Astrocyte (in vitro differentiated cells and primary cell): ENCODE measurements around the gene C1orf167. TPM values are rescaled to one million over a fixed set of nuclear protein-coding genes. Genes with fewer than 3 reads are reported as not detected.

Source experiments
- DNase-seq: peaks from one replicate; pipeline ENCODE4 v3.0.0-alpha.2; 2010; ENCODE audit warnings: low read depth
- FAIRE-seq: peaks from 2 replicates; lab custom pipeline; 2011; peaks lifted over from hg19 to GRCh38; lab: Jason Lieb, UNC
- H2AFZ ChIP-seq: 2 replicates; pipeline ENCODE4 v1.6.0; 2012; ENCODE audit warnings: low read depth, low read length, inconsistent platforms
- H3K27ac ChIP-seq: 2 replicates; pipeline ENCODE4 v1.5.1; 2011; ENCODE audit warnings: low read depth, low read length, inconsistent platforms
- H3K27me3 ChIP-seq: 2 replicates; pipeline ENCODE4 v1.6.0; 2011; ENCODE audit warnings: low read length, inconsistent platforms; ENCODE audit not compliant: insufficient read depth
- H3K36me3 ChIP-seq: 2 replicates; pipeline ENCODE4 v1.5.1; 2011; ENCODE audit warnings: low read length, inconsistent platforms; ENCODE audit not compliant: insufficient read depth
- H3K4me1 ChIP-seq: 2 replicates; pipeline ENCODE4 v1.5.1; 2011; ENCODE audit warnings: low read length, inconsistent platforms; ENCODE audit not compliant: insufficient read depth
- H3K4me2 ChIP-seq: 2 replicates; pipeline ENCODE4 v1.6.0; 2012; ENCODE audit warnings: low read length, inconsistent platforms
- H3K4me3 ChIP-seq: 2 replicates; pipeline ENCODE4 v1.5.1; 2011; ENCODE audit warnings: low read depth, mild to moderate bottlenecking, low read length, inconsistent platforms; ENCODE audit not compliant: insufficient read depth
- H3K79me2 ChIP-seq: 2 replicates; pipeline ENCODE4 v1.6.0; 2012; ENCODE audit warnings: mild to moderate bottlenecking, low read length, inconsistent platforms; ENCODE audit not compliant: insufficient read depth
- H3K9ac ChIP-seq: 2 replicates; pipeline ENCODE4 v1.6.0; 2012; ENCODE audit warnings: mild to moderate bottlenecking, low read length, inconsistent platforms
- H3K9me3 ChIP-seq: 2 replicates; pipeline ENCODE4 v1.5.1; 2012; ENCODE audit warnings: low read depth, mild to moderate bottlenecking, low read length, inconsistent platforms; ENCODE audit not compliant: insufficient read depth
- H4K20me1 ChIP-seq: 2 replicates; pipeline ENCODE4 v1.6.0; 2012; ENCODE audit warnings: low read length, inconsistent platforms; ENCODE audit not compliant: insufficient read depth
- H3K27ac Mint-ChIP-seq: one replicate; pipeline ENCODE4 v1.8.0; 2021; ENCODE audit warnings: mild to moderate bottlenecking, mixed read lengths; ENCODE audit not compliant: unreplicated experiment
- H3K27me3 Mint-ChIP-seq: one replicate; pipeline ENCODE4 v1.8.0; 2021; ENCODE audit warnings: low read depth, mixed read lengths; ENCODE audit not compliant: unreplicated experiment
- H3K36me3 Mint-ChIP-seq: one replicate; pipeline ENCODE4 v1.8.0; 2021; ENCODE audit warnings: low read depth, mixed read lengths; ENCODE audit not compliant: unreplicated experiment
- H3K4me1 Mint-ChIP-seq: one replicate; pipeline ENCODE4 v1.8.0; 2021; ENCODE audit warnings: low read depth, mixed read lengths; ENCODE audit not compliant: unreplicated experiment
- H3K4me3 Mint-ChIP-seq: one replicate; pipeline ENCODE4 v1.8.0; 2021; ENCODE audit warnings: mild to moderate bottlenecking, moderate library complexity, mixed read lengths; ENCODE audit not compliant: unreplicated experiment
- H3K9me3 Mint-ChIP-seq: one replicate; pipeline ENCODE4 v1.8.0; 2021; ENCODE audit warnings: mild to moderate bottlenecking, mixed read lengths; ENCODE audit not compliant: unreplicated experiment
- CTCF ChIP-seq: IDR thresholded peaks from 2 replicates; pipeline ENCODE4 v1.5.1; 2011; ENCODE audit warnings: low read depth, mild to moderate bottlenecking, inconsistent platforms, low read length, moderate library complexity; ENCODE audit not compliant: insufficient read depth
- EZH2 ChIP-seq: IDR thresholded peaks from 2 replicates; pipeline ENCODE4 v1.6.1; 2012; ENCODE audit warnings: mild to moderate bottlenecking, low read length, inconsistent platforms; ENCODE audit not compliant: insufficient read depth
- total RNA-seq: library from RNA; stranded (reverse); gene quantifications from 2 replicates; pipeline ENCODE4 v1.2.1, GENCODE V29; 2021

The C1orf167 gene
- total RNA-seq, 1 donor from 2014 or later, result not detected

- H3K79me2 ChIP-seq, result peaks cover 51% of the 10 kb centered on the region
- H3K36me3 Mint-ChIP-seq, result peaks cover 2% of the 10 kb centered on the region
- FAIRE-seq (no peak), DNase-seq (peak; percentile 16)
- H3K9me3 Mint-ChIP-seq, result no peaks in the 10 kb centered on the region
- H3K4me1 Mint-ChIP-seq, result peaks cover 35% of the 10 kb centered on the region
- H3K27ac ChIP-seq, result peak overlapping the region; percentile 82
- peak overlapping the region; percentile 93 for H3K4me2 ChIP-seq
- H3K27me3 Mint-ChIP-seq, result no peaks in the 10 kb centered on the region
- H3K36me3 ChIP-seq, result peaks cover 3% of the 10 kb centered on the region
- no peak for TF ChIP-seq CTCF
- no peak for TF ChIP-seq EZH2
- peak overlapping the region; percentile 99 for H3K4me3 Mint-ChIP-seq
- H2AFZ ChIP-seq, result peak overlapping the region; percentile 82
- H3K27me3 ChIP-seq, result no peaks in the 10 kb centered on the region
- H3K4me3 ChIP-seq, result peak overlapping the region; percentile 78
- H3K4me1 ChIP-seq, result peaks cover 45% of the 10 kb centered on the region
- no peaks in the 10 kb centered on the region for H3K9me3 ChIP-seq
- H3K27ac Mint-ChIP-seq, result peak overlapping the region; percentile 93
- peak overlapping the region; percentile 86 for H3K9ac ChIP-seq
- H4K20me1 ChIP-seq, result peaks cover 22% of the 10 kb centered on the region
Measured at GRCh38 chr1:11806307-11806936, 44.4 kb downstream of the C1orf167 start.

GRCh38 chr1:11807133-11807532 is 45.1 kb downstream of the C1orf167 start:
- H3K79me2 ChIP-seq, result peaks cover 55% of the 10 kb centered on the region
- peaks cover 2% of the 10 kb centered on the region for H3K36me3 Mint-ChIP-seq
- peak overlapping the region; percentile 78 for H3K4me3 ChIP-seq
- no peaks in the 10 kb centered on the region for H3K9me3 Mint-ChIP-seq
- H3K27me3 Mint-ChIP-seq, result no peaks in the 10 kb centered on the region
- peak overlapping the region; percentile 93 for H3K4me2 ChIP-seq
- H3K4me1 Mint-ChIP-seq, result peaks cover 32% of the 10 kb centered on the region
- H2AFZ ChIP-seq, result no peak overlapping the region
- FAIRE-seq (no peak), DNase-seq (no peak)
- H3K27me3 ChIP-seq, result no peaks in the 10 kb centered on the region
- no peaks in the 10 kb centered on the region for H3K9me3 ChIP-seq
- peaks cover 28% of the 10 kb centered on the region for H4K20me1 ChIP-seq
- H3K27ac Mint-ChIP-seq, result peak overlapping the region; percentile 80
- H3K27ac ChIP-seq, result no peak overlapping the region
- peaks cover 43% of the 10 kb centered on the region for H3K4me1 ChIP-seq
- peaks cover 9% of the 10 kb centered on the region for H3K36me3 ChIP-seq
- H3K9ac ChIP-seq, result peak overlapping the region; percentile 86
- TF ChIP-seq CTCF, result no peak
- TF ChIP-seq EZH2, result no peak
- H3K4me3 Mint-ChIP-seq, result peak overlapping the region; percentile 99

- H3K4me3 Mint-ChIP-seq, result no peak overlapping the region
- Histone ChIP-seq H3K79me2 (peaks cover 42% of the 10 kb centered on the region), H3K9ac (no peak overlapping the region), H3K9me3 (no peaks in the 10 kb centered on the region), H3K4me1 (no peaks in the 10 kb centered on the region), H3K36me3 (peaks cover 36% of the 10 kb centered on the region), H2AFZ (no peak overlapping the region), H3K27ac (no peak overlapping the region), H3K27me3 (no peaks in the 10 kb centered on the region), H4K20me1 (peaks cover 58% of the 10 kb centered on the region), H3K4me3 (no peak overlapping the region), H3K4me2 (no peak overlapping the region)
- TF ChIP-seq EZH2 (no peak), CTCF (no peak)
- H3K27ac Mint-ChIP-seq, result no peak overlapping the region
- DNase-seq (no peak), FAIRE-seq (no peak)
- no peaks in the 10 kb centered on the region for H3K9me3 Mint-ChIP-seq
- H3K27me3 Mint-ChIP-seq, result no peaks in the 10 kb centered on the region
- peaks cover 13% of the 10 kb centered on the region for H3K36me3 Mint-ChIP-seq
- peaks cover 7% of the 10 kb centered on the region for H3K4me1 Mint-ChIP-seq
Measured at GRCh38 chr1:11813021-11813420, 51.0 kb downstream of the C1orf167 start.
